Measurements from ENCODE around the gene GPR39. TPM values are rescaled to one million over a fixed set of nuclear protein-coding genes. Genes with fewer than 3 reads are reported as not detected.

The GPR39 gene
- total RNA-seq, 4 donors from 2014 or later: 0.76 to 1.3 (median 1.2) TPM

DNA sequence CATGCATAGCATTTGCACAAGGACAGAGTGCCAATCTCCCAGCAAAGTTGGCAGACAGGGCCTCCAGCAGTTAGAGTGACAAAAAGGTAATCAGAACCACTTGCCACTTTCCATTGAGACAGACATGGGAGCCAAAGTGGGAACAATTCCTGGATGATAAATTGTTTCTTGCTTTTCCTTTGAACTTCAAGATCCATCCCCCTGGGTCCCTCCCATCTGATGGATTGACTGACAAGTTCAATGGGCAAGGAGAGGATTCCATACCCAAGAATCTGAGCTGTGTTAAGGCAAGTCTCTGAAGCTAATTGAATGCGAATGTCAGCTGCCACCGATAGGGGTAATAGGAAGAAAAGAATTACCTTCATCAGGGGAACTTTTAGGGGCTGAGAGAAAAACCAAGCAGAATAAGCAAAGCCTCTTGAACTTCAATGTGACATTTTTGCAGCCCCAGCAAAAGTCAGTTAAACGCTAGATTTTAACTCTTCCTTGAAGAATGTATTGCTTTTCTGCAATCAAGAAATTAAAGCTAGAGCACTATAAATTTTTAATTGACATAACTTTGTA is 156.9 kb downstream of the GPR39 start:
- H3K4me1 ChIP-seq: no peaks in the 10 kb centered on the region
- no peak for DNase-seq
- intact Hi-C loops (cut with DNase I): no loop called here
- H3K27me3 ChIP-seq: no peaks in the 10 kb centered on the region
- no peaks in the 10 kb centered on the region for H3K36me3 ChIP-seq
- TF ChIP-seq POLR2A (IDR thresholded peaks at IDR 0.05): no peak
- TF ChIP-seq, protein P1, sequence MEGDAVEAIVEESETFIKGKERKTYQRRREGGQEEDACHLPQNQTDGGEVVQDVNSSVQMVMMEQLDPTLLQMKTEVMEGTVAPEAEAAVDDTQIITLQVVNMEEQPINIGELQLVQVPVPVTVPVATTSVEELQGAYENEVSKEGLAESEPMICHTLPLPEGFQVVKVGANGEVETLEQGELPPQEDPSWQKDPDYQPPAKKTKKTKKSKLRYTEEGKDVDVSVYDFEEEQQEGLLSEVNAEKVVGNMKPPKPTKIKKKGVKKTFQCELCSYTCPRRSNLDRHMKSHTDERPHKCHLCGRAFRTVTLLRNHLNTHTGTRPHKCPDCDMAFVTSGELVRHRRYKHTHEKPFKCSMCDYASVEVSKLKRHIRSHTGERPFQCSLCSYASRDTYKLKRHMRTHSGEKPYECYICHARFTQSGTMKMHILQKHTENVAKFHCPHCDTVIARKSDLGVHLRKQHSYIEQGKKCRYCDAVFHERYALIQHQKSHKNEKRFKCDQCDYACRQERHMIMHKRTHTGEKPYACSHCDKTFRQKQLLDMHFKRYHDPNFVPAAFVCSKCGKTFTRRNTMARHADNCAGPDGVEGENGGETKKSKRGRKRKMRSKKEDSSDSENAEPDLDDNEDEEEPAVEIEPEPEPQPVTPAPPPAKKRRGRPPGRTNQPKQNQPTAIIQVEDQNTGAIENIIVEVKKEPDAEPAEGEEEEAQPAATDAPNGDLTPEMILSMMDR (IDR thresholded peaks at IDR 0.05): no peak
- H3K9me3 ChIP-seq: no peaks in the 10 kb centered on the region
- WGBS, 2 donors: 82 to 84% methylated on average over 3 of the region's 3 CpGs
- no peak overlapping the region for H3K27ac ChIP-seq
- no peak overlapping the region for H3K4me3 ChIP-seq

DNA sequence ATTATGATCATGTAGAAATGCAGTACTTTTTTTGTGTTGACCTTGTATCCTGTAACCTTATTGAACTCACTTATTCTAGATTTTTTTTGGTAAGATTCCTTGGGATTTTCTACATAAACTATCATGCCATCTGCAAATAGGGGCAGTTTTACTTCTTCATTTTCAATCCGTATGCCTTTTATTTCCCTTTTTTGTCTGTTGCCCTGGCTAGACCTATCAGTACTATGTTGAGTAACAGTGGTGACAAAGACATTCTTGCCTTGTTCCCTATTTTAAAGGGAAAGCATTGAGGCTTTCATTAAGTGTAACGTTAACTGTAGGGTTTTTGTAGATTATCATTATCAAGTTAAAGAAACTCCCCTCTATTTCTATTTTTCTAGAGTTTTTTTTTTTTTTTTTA is 161.1 kb downstream of the GPR39 start:
- Histone ChIP-seq H3K4me3 (no peak overlapping the region), H3K27ac (no peak overlapping the region), H3K36me3 (no peaks in the 10 kb centered on the region), H3K9me3 (no peaks in the 10 kb centered on the region), H3K4me1 (peaks cover 0 to 11% (median 4%) of the 10 kb centered on the region in 3 donors), H3K27me3 (no peaks in the 10 kb centered on the region)
- no peak for TF ChIP-seq POLR2A (IDR thresholded peaks at IDR 0.05)
- TF ChIP-seq, protein P1 (IDR thresholded peaks at IDR 0.05): no peak
- intact Hi-C loops (cut with DNase I): no loop called here
- 46 to 69% methylated on average over 2 of the region's 2 CpGs for WGBS, 2 donors
- no peak for DNase-seq

GRCh38 chr2:132581591-132581990 is 165.0 kb downstream of the GPR39 start:
- intact Hi-C loops (cut with DNase I): no loop called here
- WGBS, 2 donors: 77% methylated on average over 5 of the region's 5 CpGs
- Histone ChIP-seq H3K27me3 (no peaks in the 10 kb centered on the region), H3K4me1 (peaks cover 0 to 11% (median 4%) of the 10 kb centered on the region in 3 donors), H3K4me3 (no peak overlapping the region), H3K36me3 (no peaks in the 10 kb centered on the region), H3K9me3 (no peaks in the 10 kb centered on the region), H3K27ac (no peak overlapping the region)
- TF ChIP-seq, protein P1 (IDR thresholded peaks at IDR 0.05): no peak
- TF ChIP-seq POLR2A (IDR thresholded peaks at IDR 0.05): no peak
- no peak for DNase-seq

- TF ChIP-seq, protein P1 (IDR thresholded peaks at IDR 0.05): no peak
- TF ChIP-seq POLR2A (IDR thresholded peaks at IDR 0.05): no peak
- Histone ChIP-seq H3K9me3 (no peaks in the 10 kb centered on the region), H3K36me3 (no peaks in the 10 kb centered on the region), H3K4me3 (no peak overlapping the region), H3K27ac (no peak overlapping the region), H3K4me1 (peaks cover 0 to 11% (median 4%) of the 10 kb centered on the region in 3 donors), H3K27me3 (no peaks in the 10 kb centered on the region)
- no peak for DNase-seq
- WGBS, 2 donors: 46 to 55% methylated on average over 8 to 9 of the region's 9 CpGs
- intact Hi-C loops (cut with DNase I): no loop called here
These were observed 165.6 kb downstream of the GPR39 start for GRCh38 chr2:132581991-132582738.

DNA sequence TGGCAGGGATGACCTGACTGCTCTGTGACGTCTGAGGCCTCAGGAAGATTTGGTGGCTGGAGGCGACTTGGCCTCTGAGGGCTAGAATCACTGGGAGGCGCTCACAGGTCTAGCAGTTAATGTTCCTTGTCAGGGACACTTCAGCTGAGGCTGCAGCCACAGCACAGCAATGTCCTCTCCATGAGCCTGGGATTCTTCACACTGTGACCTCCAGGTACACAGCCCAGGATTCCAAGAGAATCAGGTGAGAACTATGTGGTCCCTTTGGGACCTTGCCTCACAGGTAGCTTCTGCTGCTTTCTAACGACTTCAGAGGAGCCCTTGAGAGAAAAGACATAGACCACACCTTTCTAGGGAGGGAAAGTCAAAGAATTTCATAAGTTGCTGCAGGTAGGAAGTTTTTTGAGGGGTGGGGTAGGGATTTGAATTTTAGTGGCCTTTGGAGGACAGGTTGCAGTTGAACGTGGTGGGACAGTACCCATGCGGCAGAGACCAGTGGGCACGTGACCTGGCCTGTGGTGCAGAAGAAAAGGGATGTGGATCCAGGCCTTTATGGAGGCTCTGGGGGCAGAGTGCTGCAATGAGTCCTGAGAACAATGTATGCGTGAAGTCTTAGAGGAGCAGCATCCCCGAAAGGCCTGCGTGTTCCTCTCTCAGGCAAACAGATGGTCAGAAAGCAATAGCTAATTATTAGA is 167.2 kb downstream of the GPR39 start:
- Histone ChIP-seq H3K4me3 (no peak overlapping the region), H3K36me3 (no peaks in the 10 kb centered on the region), H3K27ac (no peak overlapping the region), H3K27me3 (no peaks in the 10 kb centered on the region), H3K4me1 (peaks cover 0 to 11% (median 4%) of the 10 kb centered on the region in 3 donors), H3K9me3 (no peaks in the 10 kb centered on the region)
- WGBS, 2 donors: 79 to 84% methylated on average over 10 of the region's 10 CpGs
- intact Hi-C loops (cut with DNase I): no loop called here
- DNase-seq: no peak
- TF ChIP-seq, protein P1 (IDR thresholded peaks at IDR 0.05): no peak
- no peak for TF ChIP-seq POLR2A (IDR thresholded peaks at IDR 0.05)

All from esophagus squamous epithelium (tissue), 5 donors.